ENCODE results near the gene TMEM9B. TPM values are rescaled to one million over a fixed set of nuclear protein-coding genes. Genes with fewer than 3 reads are reported as not detected.

TMEM9B gene
- total and polyA plus RNA-seq, 5 donors from 2014 or later: 38.7 to 147 (median 111) TPM

DNA sequence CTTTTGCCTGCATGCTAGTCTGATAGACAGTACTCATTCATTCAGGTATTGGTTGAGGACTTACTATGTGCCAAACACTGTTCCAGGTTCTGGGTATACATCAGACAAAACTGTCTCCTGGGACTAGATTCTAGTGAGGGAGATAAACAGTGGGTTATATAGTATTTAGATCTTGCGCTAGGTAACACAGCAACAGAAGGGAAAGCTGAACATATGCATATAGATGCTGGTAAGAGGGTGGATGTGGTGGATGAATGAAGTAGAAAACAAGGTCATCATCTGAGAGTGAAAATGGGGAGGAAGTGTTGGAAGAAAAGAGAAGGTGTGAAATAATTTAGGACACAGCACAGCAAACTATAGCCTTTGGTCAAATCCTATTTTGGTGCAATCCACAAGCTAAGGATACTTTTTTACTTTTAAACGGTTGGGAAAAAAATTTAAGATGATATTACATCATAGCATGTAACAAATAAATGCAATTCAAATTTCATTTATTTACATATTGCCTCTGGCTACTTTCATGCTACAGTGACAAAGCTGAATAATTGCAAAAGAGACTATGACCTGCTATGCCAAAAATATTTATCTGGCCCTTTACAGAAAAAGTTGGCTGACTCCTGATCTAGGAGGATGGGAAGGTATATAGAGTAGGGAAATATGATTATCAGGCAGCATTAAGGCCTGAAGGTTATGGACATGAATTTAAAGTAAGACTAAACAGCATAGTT, 7.1 kb upstream of the TMEM9B start:
- H3K9me3 Mint-ChIP-seq: no peaks in the 10 kb centered on the region
- no peak overlapping the region for H3K27ac Mint-ChIP-seq

DNA sequence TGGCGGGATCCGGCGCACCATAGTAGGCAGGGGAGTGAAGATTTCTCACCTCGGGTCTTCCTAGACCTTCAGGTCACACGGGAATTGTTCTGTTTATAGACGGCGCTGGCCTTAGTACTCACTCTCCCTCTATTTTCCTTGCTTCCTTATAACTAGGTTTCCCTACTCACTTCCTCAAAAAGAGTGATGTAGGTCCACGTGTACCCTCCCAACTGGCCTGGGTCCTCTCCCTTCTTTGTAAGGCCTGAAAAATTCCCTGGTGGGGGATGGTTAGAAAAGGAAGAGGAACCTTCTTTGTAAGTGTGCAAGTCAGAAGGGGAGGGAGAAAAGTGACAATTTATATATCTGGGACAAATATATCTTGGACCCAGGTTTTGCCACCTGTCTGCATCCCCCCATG, 2.9 kb upstream of the TMEM9B start:
- Histone ChIP-seq H3K36me3 (ENCODE audit: control insufficient read depth, insufficient read depth, low read length) (no peaks in the 10 kb centered on the region), H3K4me3 (ENCODE audit: low read depth, low read length) (no peak overlapping the region), H3K27ac (ENCODE audit: insufficient read depth, low read length, poor library complexity, severe bottlenecking) (no peak overlapping the region), H3K27me3 (ENCODE audit: control insufficient read depth, insufficient read depth, low read length) (no peaks in the 10 kb centered on the region), H3K4me1 (ENCODE audit: control insufficient read depth, insufficient read depth, low read length, poor library complexity, severe bottlenecking) (peaks cover 24% of the 10 kb centered on the region), H3K9me3 (ENCODE audit: control insufficient read depth in 2 of 2, low read length in 2 of 2) (no peaks in the 10 kb centered on the region)
- peak overlapping the region in 2 of 4 donors; percentile 90 to 97 for H3K4me3 Mint-ChIP-seq
- DNase-seq: no peak
- ATAC-seq (ENCODE audit: low read depth in 2 of 2): no peak
- peaks cover 10 to 26% (median 13%) of the 10 kb centered on the region in 4 donors for H3K4me1 Mint-ChIP-seq
- no peaks in the 10 kb centered on the region for H3K9me3 Mint-ChIP-seq
- no peaks in the 10 kb centered on the region for H3K27me3 Mint-ChIP-seq
- peak overlapping the region in 1 of 3 donors; percentile 12 for H3K27ac Mint-ChIP-seq
- peaks cover 3% of the 10 kb centered on the region for H3K36me3 Mint-ChIP-seq

More for the DNA sequence above, 7.1 kb upstream of the TMEM9B start:
- Mint-ChIP-seq H3K4me3 (no peak overlapping the region), H3K27me3 (no peaks in the 10 kb centered on the region), H3K4me1 (peaks cover 0 to 5% (median under 1%) of the 10 kb centered on the region in 4 donors), H3K36me3 (peaks cover 3% of the 10 kb centered on the region)
- H3K4me3 ChIP-seq (ENCODE audit: low read depth, low read length): no peak overlapping the region
- H3K27ac ChIP-seq (ENCODE audit: insufficient read depth, low read length, poor library complexity, severe bottlenecking): no peak overlapping the region
- H3K9me3 ChIP-seq (ENCODE audit: control insufficient read depth in 2 of 2, low read length in 2 of 2): no peaks in the 10 kb centered on the region
- DNase-seq (no peak), ATAC-seq (ENCODE audit: low read depth in 2 of 2) (no peak)
- H3K36me3 ChIP-seq (ENCODE audit: control insufficient read depth, insufficient read depth, low read length): no peaks in the 10 kb centered on the region
- H3K4me1 ChIP-seq (ENCODE audit: control insufficient read depth, insufficient read depth, low read length, poor library complexity, severe bottlenecking): no peaks in the 10 kb centered on the region
- no peaks in the 10 kb centered on the region for H3K27me3 ChIP-seq (ENCODE audit: control insufficient read depth, insufficient read depth, low read length)

DNA sequence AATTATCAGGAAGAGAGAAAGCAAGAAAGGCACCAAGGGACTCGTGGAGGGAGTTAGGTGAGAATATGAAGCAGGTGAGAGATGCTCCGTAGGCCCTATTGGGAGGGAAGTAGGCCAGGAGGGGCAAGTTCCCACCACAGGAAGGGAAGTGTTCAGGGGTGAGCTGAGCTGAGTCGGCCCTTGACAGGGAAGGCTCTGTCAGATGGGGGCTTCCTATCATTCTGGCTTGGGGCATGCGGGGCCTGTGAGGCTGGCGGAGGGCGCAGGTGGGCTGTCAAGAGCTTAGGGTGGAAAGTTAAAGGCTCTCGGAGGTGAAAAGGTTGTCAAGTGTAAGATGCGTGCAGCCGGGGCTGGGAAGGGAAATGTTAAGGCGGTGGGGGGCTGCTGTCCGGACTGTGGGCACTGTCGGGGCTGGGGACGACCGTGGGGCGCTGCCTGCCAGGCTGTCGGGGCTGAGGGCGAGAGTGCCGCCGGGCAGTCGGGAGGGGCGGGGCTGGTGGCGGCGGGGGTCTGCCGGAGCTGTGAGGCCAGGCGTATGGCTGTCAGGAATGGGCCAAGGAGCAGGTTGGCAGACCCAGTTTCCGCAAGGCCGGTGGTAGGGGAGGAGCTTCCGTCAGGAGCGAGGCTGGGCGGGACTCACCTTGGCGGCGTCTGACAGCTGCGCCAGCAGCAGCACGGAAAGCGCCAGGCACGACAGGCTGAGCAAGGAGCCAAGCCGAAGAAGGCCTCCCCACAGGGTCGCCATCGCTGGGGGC, 496 bp downstream of the TMEM9B start:
- no peaks in the 10 kb centered on the region for H3K9me3 ChIP-seq (ENCODE audit: control insufficient read depth in 2 of 2, low read length in 2 of 2)
- H3K4me3 Mint-ChIP-seq: peak overlapping the region; percentile 95 to 99 (median 98)
- peak overlapping the region; percentile 78 for H3K4me3 ChIP-seq (ENCODE audit: low read depth, low read length)
- H3K36me3 Mint-ChIP-seq: peaks cover 9% of the 10 kb centered on the region
- ATAC-seq (ENCODE audit: low read depth in 2 of 2) (peak; percentile 79), DNase-seq (peak in 2 of 3 donors; percentile 69 to 92)
- no peaks in the 10 kb centered on the region for H3K36me3 ChIP-seq (ENCODE audit: control insufficient read depth, insufficient read depth, low read length)
- no peaks in the 10 kb centered on the region for H3K27me3 ChIP-seq (ENCODE audit: control insufficient read depth, insufficient read depth, low read length)
- peaks cover 16 to 42% (median 29%) of the 10 kb centered on the region in 4 donors for H3K4me1 Mint-ChIP-seq
- peak overlapping the region; percentile 97 to 99 (median 99) for H3K27ac Mint-ChIP-seq
- H3K4me1 ChIP-seq (ENCODE audit: control insufficient read depth, insufficient read depth, low read length, poor library complexity, severe bottlenecking): peaks cover 32% of the 10 kb centered on the region
- H3K9me3 Mint-ChIP-seq: no peaks in the 10 kb centered on the region
- no peaks in the 10 kb centered on the region for H3K27me3 Mint-ChIP-seq
- H3K27ac ChIP-seq (ENCODE audit: insufficient read depth, low read length, poor library complexity, severe bottlenecking): peak overlapping the region; percentile 82

DNA sequence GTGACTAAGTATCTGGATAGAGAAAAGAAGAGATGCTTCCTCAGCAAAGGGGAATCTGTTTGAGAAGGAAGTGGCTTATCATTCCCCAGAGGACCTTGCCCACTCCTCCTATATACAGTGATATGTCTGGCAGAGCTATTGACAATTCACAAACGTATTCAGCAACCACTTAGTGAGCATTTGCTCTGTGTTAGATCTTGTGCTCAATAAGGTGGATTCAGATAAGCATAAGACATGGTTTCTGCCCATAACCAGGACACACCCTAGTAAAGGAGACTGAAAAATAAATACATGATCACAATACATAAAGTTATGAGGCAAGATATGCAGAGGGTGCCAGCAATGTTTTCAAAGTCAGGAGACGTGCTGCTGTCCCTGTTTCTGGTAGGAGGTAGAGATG, 1.4 kb downstream of the TMEM9B start:
- H3K9me3 ChIP-seq (ENCODE audit: control insufficient read depth in 2 of 2, low read length in 2 of 2): no peaks in the 10 kb centered on the region
- H3K27me3 Mint-ChIP-seq: no peaks in the 10 kb centered on the region
- H3K4me1 Mint-ChIP-seq: peaks cover 14 to 44% (median 29%) of the 10 kb centered on the region in 4 donors
- H3K27ac Mint-ChIP-seq: peak overlapping the region; percentile 29 to 97 (median 68)
- H3K4me1 ChIP-seq (ENCODE audit: control insufficient read depth, insufficient read depth, low read length, poor library complexity, severe bottlenecking): peaks cover 32% of the 10 kb centered on the region
- H3K9me3 Mint-ChIP-seq: no peaks in the 10 kb centered on the region
- H3K36me3 Mint-ChIP-seq: peaks cover 9% of the 10 kb centered on the region
- DNase-seq (peak in 1 of 3 donors; percentile 16), ATAC-seq (ENCODE audit: low read depth in 2 of 2) (no peak)
- H3K27me3 ChIP-seq (ENCODE audit: control insufficient read depth, insufficient read depth, low read length): no peaks in the 10 kb centered on the region
- no peaks in the 10 kb centered on the region for H3K36me3 ChIP-seq (ENCODE audit: control insufficient read depth, insufficient read depth, low read length)
- H3K27ac ChIP-seq (ENCODE audit: insufficient read depth, low read length, poor library complexity, severe bottlenecking): peak overlapping the region; percentile 82
- H3K4me3 ChIP-seq (ENCODE audit: low read depth, low read length): peak overlapping the region; percentile 78
- peak overlapping the region; percentile 95 to 99 (median 98) for H3K4me3 Mint-ChIP-seq

DNA sequence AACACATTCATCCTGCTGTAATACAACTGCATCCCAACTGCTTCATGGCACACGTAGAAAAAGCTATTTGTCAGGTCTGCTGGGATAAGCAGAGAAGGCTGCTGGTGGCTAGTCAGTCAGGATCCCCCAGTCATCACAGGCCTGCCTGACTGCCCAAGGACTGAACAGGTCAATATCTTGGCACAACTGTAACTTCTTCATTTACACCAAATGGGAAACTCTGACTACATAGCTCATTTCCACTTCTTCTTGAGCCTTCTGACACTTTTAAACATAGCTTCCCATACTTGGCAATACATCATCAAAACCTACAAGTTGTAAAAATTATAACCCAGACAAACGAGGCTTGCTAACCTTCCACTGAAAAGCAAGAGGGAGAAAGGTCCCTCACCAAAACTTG, 2.8 kb downstream of the TMEM9B start:
- H3K4me3 Mint-ChIP-seq: peak overlapping the region in 1 of 4 donors; percentile 71
- peaks cover 20 to 52% (median 36%) of the 10 kb centered on the region in 4 donors for H3K4me1 Mint-ChIP-seq
- Histone ChIP-seq H3K27me3 (ENCODE audit: control insufficient read depth, insufficient read depth, low read length) (no peaks in the 10 kb centered on the region), H3K4me3 (ENCODE audit: low read depth, low read length) (no peak overlapping the region), H3K36me3 (ENCODE audit: control insufficient read depth, insufficient read depth, low read length) (no peaks in the 10 kb centered on the region), H3K9me3 (ENCODE audit: control insufficient read depth in 2 of 2, low read length in 2 of 2) (no peaks in the 10 kb centered on the region), H3K4me1 (ENCODE audit: control insufficient read depth, insufficient read depth, low read length, poor library complexity, severe bottlenecking) (peaks cover 32% of the 10 kb centered on the region), H3K27ac (ENCODE audit: insufficient read depth, low read length, poor library complexity, severe bottlenecking) (no peak overlapping the region)
- DNase-seq: no peak
- H3K36me3 Mint-ChIP-seq: peaks cover 11% of the 10 kb centered on the region
- no peak for ATAC-seq (ENCODE audit: low read depth in 2 of 2)
- H3K27ac Mint-ChIP-seq: peak overlapping the region in 1 of 3 donors; percentile 62
- H3K27me3 Mint-ChIP-seq: no peaks in the 10 kb centered on the region
- no peaks in the 10 kb centered on the region for H3K9me3 Mint-ChIP-seq

DNA sequence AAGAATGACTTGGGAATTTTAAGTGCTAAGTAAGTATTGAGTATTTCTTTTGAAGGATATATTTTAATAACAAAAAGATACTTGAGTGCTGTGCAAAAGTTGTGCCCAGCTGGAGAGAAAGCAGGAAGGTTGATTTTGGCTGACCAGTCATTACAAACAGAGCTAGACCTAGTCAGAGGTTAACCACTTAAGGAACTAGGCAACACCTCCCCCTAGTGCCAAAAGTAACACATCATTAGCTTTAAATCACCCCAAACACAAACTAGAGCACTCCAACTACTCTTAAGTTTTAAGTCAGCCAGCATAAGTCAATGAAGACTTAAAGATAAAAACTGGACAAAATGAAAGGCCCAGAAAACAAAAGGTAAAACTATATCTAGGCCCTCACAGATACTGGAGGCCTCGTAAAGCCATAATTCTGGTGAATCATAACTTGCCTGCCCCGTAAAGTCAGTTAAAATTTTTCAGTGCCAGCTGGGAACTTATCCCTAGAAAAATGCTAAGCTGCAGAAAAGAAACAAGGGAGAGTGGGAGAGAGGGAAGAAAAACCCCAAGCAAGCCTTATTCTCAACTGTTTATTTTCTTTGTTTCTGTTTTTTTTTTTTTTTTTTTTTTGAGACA, 4.6 kb downstream of the TMEM9B start:
- Histone ChIP-seq H3K4me3 (ENCODE audit: low read depth, low read length) (no peak overlapping the region), H3K36me3 (ENCODE audit: control insufficient read depth, insufficient read depth, low read length) (peaks cover 14% of the 10 kb centered on the region), H3K9me3 (ENCODE audit: control insufficient read depth in 2 of 2, low read length in 2 of 2) (no peaks in the 10 kb centered on the region), H3K4me1 (ENCODE audit: control insufficient read depth, insufficient read depth, low read length, poor library complexity, severe bottlenecking) (peaks cover 25% of the 10 kb centered on the region), H3K27ac (ENCODE audit: insufficient read depth, low read length, poor library complexity, severe bottlenecking) (no peak overlapping the region), H3K27me3 (ENCODE audit: control insufficient read depth, insufficient read depth, low read length) (no peaks in the 10 kb centered on the region)
- ATAC-seq (ENCODE audit: low read depth in 2 of 2): no peak
- peak overlapping the region in 1 of 3 donors; percentile 24 for H3K27ac Mint-ChIP-seq
- H3K9me3 Mint-ChIP-seq: no peaks in the 10 kb centered on the region
- no peaks in the 10 kb centered on the region for H3K27me3 Mint-ChIP-seq
- peak overlapping the region in 2 of 4 donors; percentile 23 to 69 for H3K4me3 Mint-ChIP-seq
- peaks cover 20 to 52% (median 32%) of the 10 kb centered on the region in 4 donors for H3K4me1 Mint-ChIP-seq
- peaks cover 20% of the 10 kb centered on the region for H3K36me3 Mint-ChIP-seq
- DNase-seq: peak in 2 of 3 donors; percentile 47 to 84

DNA sequence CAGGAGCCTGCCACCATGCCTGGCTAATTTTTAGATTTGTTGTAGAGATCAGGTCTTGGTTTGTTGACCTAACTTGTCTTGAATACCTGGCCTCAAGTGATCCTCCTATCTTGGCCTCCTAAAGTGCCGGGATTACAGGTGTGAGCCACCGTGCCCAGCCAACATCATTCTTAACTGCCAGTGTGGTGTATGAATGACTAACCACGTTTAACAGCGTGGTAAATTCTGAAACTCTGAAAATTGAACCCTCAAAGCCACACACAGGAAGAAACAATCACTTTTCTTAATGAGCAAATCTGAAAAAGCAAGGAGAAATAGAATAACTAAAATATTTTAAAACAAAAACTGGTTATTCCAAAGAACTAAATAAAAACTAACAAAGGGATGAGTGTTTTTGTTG, 7.4 kb downstream of the TMEM9B start:
- Histone ChIP-seq H3K27ac (ENCODE audit: insufficient read depth, low read length, poor library complexity, severe bottlenecking) (peak overlapping the region; percentile 37), H3K4me3 (ENCODE audit: low read depth, low read length) (no peak overlapping the region), H3K27me3 (ENCODE audit: control insufficient read depth, insufficient read depth, low read length) (no peaks in the 10 kb centered on the region), H3K4me1 (ENCODE audit: control insufficient read depth, insufficient read depth, low read length, poor library complexity, severe bottlenecking) (peaks cover 7% of the 10 kb centered on the region), H3K9me3 (ENCODE audit: control insufficient read depth in 2 of 2, low read length in 2 of 2) (no peaks in the 10 kb centered on the region), H3K36me3 (ENCODE audit: control insufficient read depth, insufficient read depth, low read length) (peaks cover 38% of the 10 kb centered on the region)
- no peak overlapping the region for H3K4me3 Mint-ChIP-seq
- H3K36me3 Mint-ChIP-seq: peaks cover 38% of the 10 kb centered on the region
- H3K9me3 Mint-ChIP-seq: no peaks in the 10 kb centered on the region
- H3K4me1 Mint-ChIP-seq: peaks cover 11 to 44% (median 20%) of the 10 kb centered on the region in 4 donors
- H3K27ac Mint-ChIP-seq: peak overlapping the region in 2 of 3 donors; percentile 2 to 25
- DNase-seq (peak in 1 of 3 donors; percentile 23), ATAC-seq (ENCODE audit: low read depth in 2 of 2) (no peak)
- no peaks in the 10 kb centered on the region for H3K27me3 Mint-ChIP-seq
